Vagina (tissue), 2 donors: ENCODE results near the gene AP1AR. TPM values are rescaled to one million over a fixed set of nuclear protein-coding genes. Genes with fewer than 3 reads are reported as not detected.

Source experiments
- DNase-seq, 2 donors: peaks; one replicate each; pipeline ENCODE4 v3.0.0-alpha.2; 2017; ENCODE audit errors: extremely low spot score in 2 of 2
- H3K27ac ChIP-seq: fragments of 200-600 bp; sonication (generic); one replicate; pipeline ENCODE4 v1.5.1; 2019
- H3K27me3 ChIP-seq: fragments of 200-600 bp; sonication (generic); one replicate; pipeline ENCODE4 v1.5.1; 2019
- H3K36me3 ChIP-seq, 2 donors: fragments of 200-600 bp; sonication (generic); one replicate each; pipeline ENCODE4 v1.5.1; 2017 to 2019
- H3K4me1 ChIP-seq: fragments of 200-600 bp; sonication (generic); one replicate; pipeline ENCODE4 v1.5.1; 2019
- H3K4me3 ChIP-seq, 2 donors: fragments of 200-600 bp; sonication (generic); 1 replicate in 1 of 2; 2 replicates in 1 of 2; pipeline ENCODE4 v1.5.1; 2016 to 2019
- H3K9me3 ChIP-seq: fragments of 200-600 bp; sonication (generic); one replicate; pipeline ENCODE4 v1.5.1; 2019
- CTCF ChIP-seq, 3 experiments: fragments of 450-650 bp in 2 of 3; fragments of 200-600 bp in 1 of 3; sonication (generic) in 1 of 3; IDR thresholded peaks; one replicate each; pipeline ENCODE4 v1.5.1; 2017 to 2019; ENCODE audit warnings: antibody characterized with exemption in 3 of 3, mild to moderate bottlenecking in 2 of 3, moderate library complexity in 2 of 3
- POLR2A ChIP-seq, 2 donors: fragments of 450-650 bp; IDR thresholded peaks; one replicate each; pipeline ENCODE4 v1.6.1; 2017; ENCODE audit warnings: antibody characterized with exemption in 2 of 2, mild to moderate bottlenecking in 2 of 2, moderate library complexity in 2 of 2
- POLR2AphosphoS5 ChIP-seq, 2 donors: sonication (generic); formaldehyde crosslinking; IDR thresholded peaks; one replicate each; pipeline ENCODE4 v1.9.0; 2017; ENCODE audit warnings: antibody characterized with exemption in 2 of 2, mild to moderate bottlenecking in 2 of 2, low read depth in 1 of 2; ENCODE audit not compliant: insufficient read depth in 1 of 2
- intact Hi-C: fragments of 100-400 bp; cut with DNase I; formaldehyde crosslinking; loops from one replicate; pipeline ENCODE4 v1.15.1; 2023
- total RNA-seq: library from RNA; depleted of rRNA; stranded (reverse); fragments of >200 nt; gene quantifications from one replicate; pipeline ENCODE4 v1.2.3, GENCODE V29; 2016

AP1AR gene
- total RNA-seq, 1 donor from 2014 or later, result 28.2 TPM

- Histone ChIP-seq H3K4me3 (no peak overlapping the region), H3K27ac (no peak overlapping the region), H3K36me3 (no peaks in the 10 kb centered on the region), H3K4me1 (peaks cover 21% of the 10 kb centered on the region), H3K9me3 (no peaks in the 10 kb centered on the region), H3K27me3 (no peaks in the 10 kb centered on the region)
- no peak for DNase-seq
- no peak for TF ChIP-seq POLR2A (IDR thresholded peaks at IDR 0.05)
- TF ChIP-seq CTCF (IDR thresholded peaks at IDR 0.05), result no peak
- intact Hi-C loops, result loop anchor here (10.0 kb wide), 1 partner anchor 53 kb away; the partner anchor contains the start of gene AP1AR
Measured at GRCh38 chr4:112287258-112287989, 55.8 kb downstream of the AP1AR start.

- no peaks in the 10 kb centered on the region for H3K36me3 ChIP-seq
- H3K27ac ChIP-seq, result no peak overlapping the region
- intact Hi-C loops, result loop anchor here (10.0 kb wide), 1 partner anchor 54 kb away; the partner anchor contains the start of gene AP1AR
- DNase-seq, result no peak
- no peak for TF ChIP-seq POLR2AphosphoS5 (IDR thresholded peaks at IDR 0.05; ENCODE audit: insufficient read depth in 1 of 2, low read depth in 1 of 2)
- no peak for TF ChIP-seq CTCF (IDR thresholded peaks at IDR 0.05)
- TF ChIP-seq POLR2A (IDR thresholded peaks at IDR 0.05), result no peak
- no peak overlapping the region for H3K4me3 ChIP-seq
- H3K4me1 ChIP-seq, result peaks cover 17% of the 10 kb centered on the region
- no peaks in the 10 kb centered on the region for H3K27me3 ChIP-seq
- no peaks in the 10 kb centered on the region for H3K9me3 ChIP-seq
Measured at GRCh38 chr4:112288455-112288854, 56.9 kb downstream of the AP1AR start.

GRCh38 chr4:112289407-112290253 is 58.0 kb downstream of the AP1AR start:
- intact Hi-C loops, result loop anchor here (10.0 kb wide), 1 partner anchor 55 kb away; the partner anchor contains the start of gene AP1AR

GRCh38 chr4:112290341-112290740 is 58.8 kb downstream of the AP1AR start:
- DNase-seq, result no peak
- TF ChIP-seq CTCF (IDR thresholded peaks at IDR 0.05) (no peak), POLR2AphosphoS5 (IDR thresholded peaks at IDR 0.05; ENCODE audit: insufficient read depth in 1 of 2, low read depth in 1 of 2) (no peak), POLR2A (IDR thresholded peaks at IDR 0.05) (no peak)
- H3K27me3 ChIP-seq, result no peaks in the 10 kb centered on the region
- H3K9me3 ChIP-seq, result no peaks in the 10 kb centered on the region
- H3K27ac ChIP-seq, result no peak overlapping the region
- H3K36me3 ChIP-seq, result no peaks in the 10 kb centered on the region
- intact Hi-C loops, result no loop called here
- no peak overlapping the region for H3K4me3 ChIP-seq
- H3K4me1 ChIP-seq, result no peaks in the 10 kb centered on the region

More at GRCh38 chr4:112289407-112290253, 58.0 kb downstream of the AP1AR start:
- no peaks in the 10 kb centered on the region for H3K36me3 ChIP-seq
- TF ChIP-seq POLR2AphosphoS5 (IDR thresholded peaks at IDR 0.05; ENCODE audit: insufficient read depth in 1 of 2, low read depth in 1 of 2), result no peak
- no peak for TF ChIP-seq POLR2A (IDR thresholded peaks at IDR 0.05)
- no peak for TF ChIP-seq CTCF (IDR thresholded peaks at IDR 0.05)
- no peak overlapping the region for H3K4me3 ChIP-seq
- peaks cover 6% of the 10 kb centered on the region for H3K4me1 ChIP-seq
- no peaks in the 10 kb centered on the region for H3K27me3 ChIP-seq
- no peak overlapping the region for H3K27ac ChIP-seq
- no peak for DNase-seq
- H3K9me3 ChIP-seq, result no peaks in the 10 kb centered on the region
